ENCODE results near the gene TRAM2.

TRAM2 gene

DNA sequence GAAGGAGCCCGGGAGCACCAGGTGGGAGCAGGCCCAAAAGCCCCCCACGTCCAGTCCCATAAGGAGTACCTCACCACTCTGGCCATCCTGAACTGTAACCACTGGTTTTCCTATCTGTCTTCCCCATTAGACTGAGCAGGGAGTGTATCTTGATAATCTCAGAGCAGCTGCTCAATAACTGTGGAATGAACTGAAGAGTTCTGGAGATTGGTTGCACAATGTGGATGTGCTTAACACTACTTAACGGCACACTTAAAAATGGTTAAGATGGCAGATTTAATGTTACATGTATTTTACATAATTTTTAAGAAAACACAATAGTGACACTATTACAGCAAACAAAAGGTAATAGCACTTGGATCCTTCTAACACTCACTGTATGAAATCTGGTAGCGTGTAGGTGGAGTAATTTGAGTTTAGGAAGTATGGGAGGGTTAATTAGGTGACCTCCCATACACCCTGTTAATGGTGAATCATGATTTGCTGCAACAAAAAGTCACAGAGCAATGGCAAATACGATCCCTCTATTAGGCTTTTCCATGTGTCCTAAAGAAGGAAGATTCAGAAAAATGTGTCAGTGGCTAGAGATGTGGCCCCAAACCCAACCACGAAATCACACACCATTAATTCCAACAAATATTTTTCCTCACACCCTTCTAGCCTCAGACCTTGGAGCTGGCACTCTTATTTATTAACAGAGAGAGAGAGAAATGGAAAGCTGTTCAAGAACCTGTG, 18.4 kb downstream of the TRAM2 start:
- Histone ChIP-seq H3K4me3 (ENCODE audit: low read depth in 1 of 2, low read length in 1 of 2) (no peak overlapping the region), H3K27me3 (no peaks in the 10 kb centered on the region), H3K4me1 (ENCODE audit: control insufficient read depth in 1 of 2, insufficient read depth in 1 of 2, low read depth in 1 of 2, low read length in 1 of 2) (no peaks in the 10 kb centered on the region), H3K36me3 (no peaks in the 10 kb centered on the region), H3K27ac (no peak overlapping the region), H3K9me3 (no peaks in the 10 kb centered on the region)
- TF ChIP-seq, protein P1, sequence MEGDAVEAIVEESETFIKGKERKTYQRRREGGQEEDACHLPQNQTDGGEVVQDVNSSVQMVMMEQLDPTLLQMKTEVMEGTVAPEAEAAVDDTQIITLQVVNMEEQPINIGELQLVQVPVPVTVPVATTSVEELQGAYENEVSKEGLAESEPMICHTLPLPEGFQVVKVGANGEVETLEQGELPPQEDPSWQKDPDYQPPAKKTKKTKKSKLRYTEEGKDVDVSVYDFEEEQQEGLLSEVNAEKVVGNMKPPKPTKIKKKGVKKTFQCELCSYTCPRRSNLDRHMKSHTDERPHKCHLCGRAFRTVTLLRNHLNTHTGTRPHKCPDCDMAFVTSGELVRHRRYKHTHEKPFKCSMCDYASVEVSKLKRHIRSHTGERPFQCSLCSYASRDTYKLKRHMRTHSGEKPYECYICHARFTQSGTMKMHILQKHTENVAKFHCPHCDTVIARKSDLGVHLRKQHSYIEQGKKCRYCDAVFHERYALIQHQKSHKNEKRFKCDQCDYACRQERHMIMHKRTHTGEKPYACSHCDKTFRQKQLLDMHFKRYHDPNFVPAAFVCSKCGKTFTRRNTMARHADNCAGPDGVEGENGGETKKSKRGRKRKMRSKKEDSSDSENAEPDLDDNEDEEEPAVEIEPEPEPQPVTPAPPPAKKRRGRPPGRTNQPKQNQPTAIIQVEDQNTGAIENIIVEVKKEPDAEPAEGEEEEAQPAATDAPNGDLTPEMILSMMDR (IDR thresholded peaks at IDR 0.05), result no peak

DNA sequence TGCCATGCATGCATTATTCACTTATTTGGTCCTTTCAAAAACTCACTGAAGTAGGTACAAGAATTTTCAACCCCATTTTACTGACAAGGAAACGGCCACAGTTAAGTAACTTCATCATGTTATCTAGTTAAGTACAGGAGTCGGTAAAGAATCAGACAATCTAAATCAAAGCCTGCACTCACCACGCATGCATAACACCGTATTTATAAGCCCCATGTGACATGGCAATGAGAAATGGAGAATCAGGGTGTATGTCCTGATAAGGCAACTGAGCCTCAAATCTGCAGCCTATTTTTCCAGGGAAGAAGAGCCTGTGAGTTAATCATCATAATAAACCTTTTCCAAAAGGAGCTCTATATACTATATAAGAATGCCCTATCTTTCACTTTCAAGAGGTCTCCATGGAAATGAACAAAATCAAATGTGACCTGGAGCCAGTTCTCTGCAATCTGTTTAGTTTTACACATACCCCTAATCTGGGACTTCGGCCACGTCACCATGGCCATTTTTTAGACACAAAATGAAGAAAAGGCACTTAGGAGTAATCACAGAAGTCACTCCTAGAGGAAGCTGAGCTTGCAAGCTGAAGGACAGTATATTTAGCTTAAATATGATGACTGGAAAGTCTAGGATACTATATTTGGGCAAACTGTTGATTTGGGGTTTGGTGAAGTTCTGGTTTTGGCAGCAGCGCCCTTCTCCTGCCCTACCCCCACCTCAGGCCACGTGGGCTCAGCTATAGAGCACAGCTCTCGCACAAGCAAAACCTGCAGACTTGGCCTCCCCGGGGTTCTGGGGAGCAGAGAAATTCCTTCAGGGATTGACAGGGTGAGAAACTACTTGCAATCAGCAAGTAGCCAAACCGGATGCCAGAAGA, 19.2 kb downstream of the TRAM2 start:
- Histone ChIP-seq H3K27me3 (no peaks in the 10 kb centered on the region), H3K36me3 (no peaks in the 10 kb centered on the region), H3K27ac (no peak overlapping the region), H3K4me1 (ENCODE audit: control insufficient read depth in 1 of 2, insufficient read depth in 1 of 2, low read depth in 1 of 2, low read length in 1 of 2) (no peaks in the 10 kb centered on the region), H3K4me3 (ENCODE audit: low read depth in 1 of 2, low read length in 1 of 2) (no peak overlapping the region), H3K9me3 (no peaks in the 10 kb centered on the region)
- TF ChIP-seq, protein P1 (IDR thresholded peaks at IDR 0.05), result no peak

DNA sequence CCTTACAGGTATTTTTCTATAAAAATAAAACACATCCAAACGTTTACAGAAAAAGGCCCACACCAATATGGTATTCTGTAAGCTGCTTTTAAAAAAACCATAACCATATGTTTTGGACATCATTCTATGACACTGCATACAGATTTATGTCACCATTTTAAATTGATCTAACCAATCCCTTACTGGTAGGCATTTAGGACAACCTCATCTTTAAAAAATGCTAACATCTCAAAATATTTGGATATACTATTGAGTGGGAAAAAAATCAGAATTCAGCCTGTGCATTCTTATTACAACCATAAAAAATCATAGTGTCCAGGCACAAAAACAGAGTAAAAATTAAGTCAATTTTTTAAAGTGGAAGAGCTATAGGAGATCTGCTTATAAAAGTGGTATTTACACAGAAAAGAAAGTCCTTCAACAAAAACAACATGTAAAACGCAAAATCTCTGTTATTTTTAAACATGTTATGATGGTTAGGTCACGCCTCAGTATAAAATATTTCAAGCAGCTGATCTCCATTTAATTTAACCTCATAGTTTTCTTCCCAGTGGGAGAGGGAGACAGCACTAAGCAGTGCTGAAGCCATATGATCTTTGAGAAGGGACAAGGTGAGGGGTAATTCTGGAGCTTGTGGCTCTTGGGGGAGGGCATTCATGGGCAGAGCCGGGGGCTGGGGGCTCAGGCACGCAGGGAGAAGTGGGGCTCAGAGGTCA, 21.2 kb downstream of the TRAM2 start:
- Histone ChIP-seq H3K36me3 (no peaks in the 10 kb centered on the region), H3K4me1 (ENCODE audit: control insufficient read depth in 1 of 2, insufficient read depth in 1 of 2, low read depth in 1 of 2, low read length in 1 of 2) (no peaks in the 10 kb centered on the region)

DNA sequence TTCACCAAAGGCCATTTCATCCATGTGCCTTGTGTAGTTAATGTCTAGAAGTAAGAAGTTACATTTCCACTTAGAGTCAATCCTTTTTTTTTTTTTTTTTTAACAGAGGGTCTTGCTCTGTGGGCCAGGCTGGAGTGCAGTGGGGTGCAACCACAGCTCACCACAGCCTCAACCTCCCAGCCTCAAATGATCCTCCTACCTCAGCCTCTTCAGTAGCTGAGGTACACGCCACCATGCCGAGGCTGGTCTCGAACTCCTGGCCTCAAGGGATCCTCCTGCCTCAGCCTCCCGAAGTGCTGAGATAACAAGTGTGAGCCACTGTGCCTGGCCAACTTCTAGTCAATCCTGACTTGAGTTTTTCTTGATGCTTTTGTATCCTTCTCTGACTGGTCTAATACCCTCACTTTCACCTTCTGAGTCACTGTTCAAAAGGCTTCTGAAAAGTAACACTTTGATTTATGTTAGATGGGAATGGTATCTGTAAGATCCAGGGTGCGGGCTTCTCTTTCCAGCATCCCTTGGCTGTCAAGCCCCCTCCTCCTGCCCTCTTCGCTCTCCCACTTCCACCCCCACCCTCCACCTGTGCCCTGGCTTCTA, 22.1 kb downstream of the TRAM2 start:
- TF ChIP-seq, protein P1 (IDR thresholded peaks at IDR 0.05), result no peak
- no peaks in the 10 kb centered on the region for H3K9me3 ChIP-seq
- no peaks in the 10 kb centered on the region for H3K4me1 ChIP-seq (ENCODE audit: control insufficient read depth in 1 of 2, insufficient read depth in 1 of 2, low read depth in 1 of 2, low read length in 1 of 2)
- no peaks in the 10 kb centered on the region for H3K36me3 ChIP-seq
- H3K4me3 ChIP-seq (ENCODE audit: low read depth in 1 of 2, low read length in 1 of 2), result no peak overlapping the region
- no peak overlapping the region for H3K27ac ChIP-seq
- no peaks in the 10 kb centered on the region for H3K27me3 ChIP-seq

More for the DNA sequence above, 21.2 kb downstream of the TRAM2 start:
- Histone ChIP-seq H3K27me3 (no peaks in the 10 kb centered on the region), H3K27ac (no peak overlapping the region), H3K9me3 (no peaks in the 10 kb centered on the region), H3K4me3 (ENCODE audit: low read depth in 1 of 2, low read length in 1 of 2) (no peak overlapping the region)
- TF ChIP-seq, protein P1 (IDR thresholded peaks at IDR 0.05), result no peak

DNA sequence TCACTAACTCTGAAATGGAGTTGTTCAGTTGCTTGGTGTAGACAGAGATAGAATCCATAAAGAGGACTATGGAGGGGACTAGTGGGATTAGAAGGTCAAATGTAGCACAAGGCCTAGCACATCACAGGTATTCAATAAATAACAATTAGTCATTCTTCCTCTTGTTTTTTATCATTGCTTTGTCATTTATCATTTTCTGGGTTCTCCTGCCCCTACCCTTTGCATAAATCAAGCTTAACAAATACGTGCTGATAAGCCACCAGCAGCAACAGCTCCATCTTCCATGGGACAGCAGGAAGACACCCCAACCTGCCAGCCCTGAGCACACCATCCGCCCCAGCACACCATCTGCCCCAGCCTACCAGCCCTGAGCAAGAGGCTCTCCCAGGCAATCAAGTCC, 23.1 kb downstream of the TRAM2 start:
- TF ChIP-seq, protein P1 (IDR thresholded peaks at IDR 0.05), result no peak

More for the DNA sequence above, 23.1 kb downstream of the TRAM2 start:
- H3K27ac ChIP-seq, result no peak overlapping the region
- H3K4me1 ChIP-seq (ENCODE audit: control insufficient read depth in 1 of 2, insufficient read depth in 1 of 2, low read depth in 1 of 2, low read length in 1 of 2), result no peaks in the 10 kb centered on the region
- H3K9me3 ChIP-seq, result no peaks in the 10 kb centered on the region
- no peaks in the 10 kb centered on the region for H3K36me3 ChIP-seq
- H3K27me3 ChIP-seq, result no peaks in the 10 kb centered on the region
- no peak overlapping the region for H3K4me3 ChIP-seq (ENCODE audit: low read depth in 1 of 2, low read length in 1 of 2)

Data from neutrophil (primary cell).